ENCODE data around the gene LRIG1. TPM values are rescaled to one million over a fixed set of nuclear protein-coding genes. Genes with fewer than 3 reads are reported as not detected.

LRIG1 gene
- total and polyA plus RNA-seq, 7 donors: 9.8 to 119 (median 41.1) TPM

- 13 to 45% (median 18%) methylated on average over 8 of the region's 8 CpGs for WGBS, 3 donors
- H3K9me3 ChIP-seq: no peaks in the 10 kb centered on the region
- H3K27ac ChIP-seq: peak overlapping the region; percentile 91
- ATAC-seq (no peak), DNase-seq (no peak)
- no peak overlapping the region for H3K4me3 ChIP-seq
- TF ChIP-seq CTCF (IDR thresholded peaks at IDR 0.05): no peak
- no peaks in the 10 kb centered on the region for H3K27me3 ChIP-seq (ENCODE audit: insufficient read depth in 3 of 3, low read length in 2 of 3)
- peaks cover 69% of the 10 kb centered on the region for H3K4me1 ChIP-seq
- no peaks in the 10 kb centered on the region for H3K36me3 ChIP-seq (ENCODE audit: insufficient read depth in 1 of 2, low read depth in 1 of 2)
- intact Hi-C loops (cut with DNase I): no loop called here
Measured at GRCh38 chr3:66441129-66441528, 59.7 kb downstream of the LRIG1 start.

- Histone ChIP-seq H3K27me3 (ENCODE audit: insufficient read depth in 3 of 3, low read length in 2 of 3) (no peaks in the 10 kb centered on the region), H3K27ac (peak overlapping the region; percentile 91), H3K36me3 (ENCODE audit: insufficient read depth in 1 of 2, low read depth in 1 of 2) (no peaks in the 10 kb centered on the region), H3K4me1 (peaks cover 79% of the 10 kb centered on the region), H3K4me3 (no peak overlapping the region), H3K9me3 (no peaks in the 10 kb centered on the region)
- 71 to 78% (median 77%) methylated on average over 7 of the region's 7 CpGs for WGBS, 3 donors
- intact Hi-C loops (cut with DNase I): no loop called here
- TF ChIP-seq CTCF (IDR thresholded peaks at IDR 0.05): no peak
- DNase-seq: no peak
- ATAC-seq: no peak
Measured at GRCh38 chr3:66439666-66440344, 61.0 kb downstream of the LRIG1 start.

- DNase-seq (no peak), ATAC-seq (no peak)
- Histone ChIP-seq H3K4me1 (peaks cover 80% of the 10 kb centered on the region), H3K4me3 (no peak overlapping the region), H3K9me3 (no peaks in the 10 kb centered on the region), H3K27ac (no peak overlapping the region), H3K27me3 (ENCODE audit: insufficient read depth in 3 of 3, low read length in 2 of 3) (no peaks in the 10 kb centered on the region), H3K36me3 (ENCODE audit: insufficient read depth in 1 of 2, low read depth in 1 of 2) (no peaks in the 10 kb centered on the region)
- 89 to 96% (median 92%) methylated on average over 4 of the region's 4 CpGs for WGBS, 3 donors
- intact Hi-C loops (cut with DNase I): no loop called here
- TF ChIP-seq CTCF (IDR thresholded peaks at IDR 0.05): no peak
Measured at GRCh38 chr3:66438046-66438445, 62.8 kb downstream of the LRIG1 start.

DNA sequence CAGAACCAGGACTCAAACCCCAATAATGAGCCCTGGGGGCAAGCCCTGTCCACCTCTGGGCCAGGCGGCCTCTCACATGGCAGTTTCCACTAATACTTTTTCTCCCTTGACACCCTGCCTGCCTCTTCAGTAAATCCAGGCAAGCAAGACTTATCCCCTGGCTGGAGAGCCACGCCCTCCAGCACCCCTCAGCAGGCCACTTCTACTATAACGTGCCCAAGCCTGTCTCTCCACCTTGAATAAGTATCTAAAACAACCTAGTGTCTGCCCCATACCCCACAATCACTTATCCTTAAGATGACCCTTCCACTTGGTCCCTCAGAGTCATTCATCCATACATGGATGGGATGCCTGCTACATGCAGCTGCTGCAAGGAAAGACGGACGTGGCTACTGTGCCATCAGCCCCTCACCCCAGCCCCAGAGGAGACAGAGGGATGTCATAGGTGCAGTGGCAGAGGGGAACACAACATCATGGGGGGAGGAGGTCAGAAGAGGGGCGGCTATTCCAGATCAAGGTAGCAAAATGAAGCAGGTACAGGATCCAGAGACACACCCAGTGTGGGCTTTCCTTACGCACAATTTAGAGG lies 63.4 kb downstream of the LRIG1 start:
- 90 to 95% (median 90%) methylated on average over 7 of the region's 7 CpGs for WGBS, 3 donors
- TF ChIP-seq CTCF (IDR thresholded peaks at IDR 0.05): no peak
- Histone ChIP-seq H3K9me3 (no peaks in the 10 kb centered on the region), H3K27me3 (ENCODE audit: insufficient read depth in 3 of 3, low read length in 2 of 3) (no peaks in the 10 kb centered on the region), H3K27ac (no peak overlapping the region), H3K4me1 (peaks cover 81% of the 10 kb centered on the region), H3K36me3 (ENCODE audit: insufficient read depth in 1 of 2, low read depth in 1 of 2) (no peaks in the 10 kb centered on the region), H3K4me3 (no peak overlapping the region)
- DNase-seq: no peak
- ATAC-seq: no peak
- intact Hi-C loops (cut with DNase I): no loop called here

Data from psoas muscle (tissue), 8 donors.